ENCODE measurements around the gene PDRG1. TPM values are rescaled to one million over a fixed set of nuclear protein-coding genes. Genes with fewer than 3 reads are reported as not detected.

Gene PDRG1
- total RNA-seq: 1 to 10 TPM; 7.3 to 8.0 TPM
- long read RNA-seq, transcript PDRG1-201 (5 exons, 1,998 nt): major isoform, 16 of 18 reads
- long read RNA-seq, partial matches to known transcripts: 1 of 18 reads
- long read RNA-seq, other reads (novel, unspliced or antisense): 1 of 18 reads

DNA sequence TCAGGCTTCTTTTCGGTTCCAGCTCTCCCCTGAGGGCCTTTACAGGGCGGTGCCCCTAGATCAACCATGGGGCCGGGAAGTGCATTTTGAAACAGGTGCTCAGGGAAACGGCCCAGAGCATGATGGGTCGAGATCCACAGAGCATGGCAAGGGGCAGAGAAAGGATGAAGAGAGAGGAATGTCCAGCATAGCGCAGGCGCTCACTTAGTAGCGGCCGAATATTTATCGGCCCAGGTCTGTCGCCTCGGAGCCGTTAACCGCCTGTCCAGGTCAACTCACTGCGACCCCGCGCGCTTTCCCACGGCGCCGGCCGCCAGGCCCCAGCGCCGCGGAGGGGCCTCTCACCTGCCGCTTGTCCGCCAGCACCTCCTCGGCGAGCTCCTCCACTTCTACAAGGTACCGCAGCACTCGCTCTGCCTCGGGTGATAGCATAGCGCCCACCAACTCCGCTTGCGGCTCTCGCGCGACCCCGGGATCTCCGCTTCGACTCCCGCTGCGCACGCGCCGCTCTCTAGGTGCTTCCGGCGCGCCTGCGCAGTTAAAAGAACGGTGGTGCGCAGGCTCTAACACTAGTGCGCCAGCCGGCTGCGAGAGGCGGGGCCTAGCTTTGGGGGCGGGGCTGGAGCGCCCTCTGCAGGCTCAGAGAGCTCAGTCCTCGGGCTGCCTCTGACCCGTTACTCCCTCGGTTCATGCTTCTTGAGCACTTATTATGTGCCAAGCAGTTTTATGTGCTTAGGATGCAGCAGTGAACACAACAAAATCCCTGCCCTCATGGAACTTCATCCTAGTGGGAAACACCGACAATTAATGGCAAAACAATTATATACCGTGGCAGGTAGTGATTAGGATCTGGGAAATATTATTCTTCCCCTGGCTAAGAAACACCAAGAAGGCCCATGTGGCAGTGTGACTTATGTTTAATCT is at the start of gene PDRG1:
Gene PDRG1 (minus strand): TSS at position 517 of the 924 bp plus-strand sequence. CDS start 85 bp downstream, at position 432.
- DNase-seq (peak; percentile 90 to 97), ATAC-seq (peak; percentile 98)
- intact Hi-C loops (cut with DNase I, micrococcal nuclease): loop anchor here in 1 of 2 donors (2.0 kb wide), 1 partner anchor 99 kb away; no protein-coding TSS in a partner anchor

GRCh38 chr20:31998246-31998645 is 46.4 kb upstream of the PDRG1 start:
- ATAC-seq: no peak
- intact Hi-C loops (cut with DNase I, micrococcal nuclease): no loop called here
- DNase-seq: no peak

DNA sequence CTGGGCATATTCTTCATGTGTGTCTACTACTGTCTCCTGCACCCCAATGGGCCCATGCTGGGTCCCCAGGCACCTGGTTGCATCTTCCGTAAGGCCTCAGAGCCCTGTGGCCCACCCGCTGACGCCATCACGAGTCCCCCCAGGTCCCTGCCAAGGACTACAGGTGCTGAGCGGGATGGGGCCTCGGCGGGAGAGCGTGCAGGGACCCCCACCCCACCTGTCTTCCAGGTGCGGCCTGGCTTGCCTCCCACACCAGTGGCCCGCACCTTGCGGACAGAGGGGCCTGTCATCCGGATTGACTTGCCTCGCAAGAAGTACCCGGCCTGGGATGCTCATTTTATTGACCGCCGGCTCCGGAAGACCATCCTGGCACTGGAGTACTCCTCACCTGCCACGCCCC is 45.1 kb upstream of the PDRG1 start:
- no peak for DNase-seq
- no peak for ATAC-seq
- intact Hi-C loops (cut with DNase I, micrococcal nuclease): no loop called here

GRCh38 chr20:31992086-31992485 is 40.2 kb upstream of the PDRG1 start:
- intact Hi-C loops (cut with DNase I, micrococcal nuclease): no loop called here
- DNase-seq (no peak), ATAC-seq (no peak)

- DNase-seq (no peak), ATAC-seq (no peak)
- intact Hi-C loops (cut with DNase I, micrococcal nuclease): no loop called here
Observed at GRCh38 chr20:31991339-31991705, 39.5 kb upstream of the PDRG1 start.

GRCh38 chr20:31990641-31991338 is 38.9 kb upstream of the PDRG1 start:
- DNase-seq (no peak), ATAC-seq (no peak)
- intact Hi-C loops (cut with DNase I, micrococcal nuclease): no loop called here

- no peak for ATAC-seq
Observed at GRCh38 chr20:31989030-31989645, 37.3 kb upstream of the PDRG1 start.

GRCh38 chr20:31988430-31989015 is 36.7 kb upstream of the PDRG1 start:
- no peak for DNase-seq
- intact Hi-C loops (cut with DNase I, micrococcal nuclease): no loop called here
- ATAC-seq: no peak

More at GRCh38 chr20:31989030-31989645, 37.3 kb upstream of the PDRG1 start:
- no peak for DNase-seq
- intact Hi-C loops (cut with DNase I, micrococcal nuclease): no loop called here

GRCh38 chr20:31987744-31988143 is 35.9 kb upstream of the PDRG1 start:
- intact Hi-C loops (cut with DNase I, micrococcal nuclease): no loop called here
- DNase-seq (no peak), ATAC-seq (no peak)

GRCh38 chr20:31984981-31985471 is 33.2 kb upstream of the PDRG1 start:
- intact Hi-C loops (cut with DNase I, micrococcal nuclease): no loop called here
- DNase-seq (no peak), ATAC-seq (no peak)

DNA sequence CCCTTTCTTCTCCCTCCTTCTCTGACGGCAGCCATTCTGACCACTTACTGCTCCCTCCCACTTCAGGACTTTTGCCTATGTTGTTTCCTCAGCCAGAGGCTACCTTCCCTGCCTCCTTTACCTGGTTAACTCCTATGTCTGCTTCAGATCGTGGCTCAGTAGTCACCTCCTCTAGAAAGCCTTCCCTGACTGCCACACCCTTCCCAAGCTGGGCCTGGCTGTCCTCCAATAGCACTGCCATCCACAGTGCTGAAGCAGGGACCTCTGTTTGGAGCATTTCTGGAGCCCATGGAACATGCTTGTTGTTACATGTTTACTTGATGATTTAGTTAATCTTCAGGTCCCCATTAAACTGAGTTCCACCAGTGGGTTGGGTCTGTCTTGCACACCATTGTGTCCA is 29.9 kb upstream of the PDRG1 start:
- no peak for DNase-seq
- ATAC-seq: no peak
- intact Hi-C loops (cut with DNase I, micrococcal nuclease): no loop called here

DNA sequence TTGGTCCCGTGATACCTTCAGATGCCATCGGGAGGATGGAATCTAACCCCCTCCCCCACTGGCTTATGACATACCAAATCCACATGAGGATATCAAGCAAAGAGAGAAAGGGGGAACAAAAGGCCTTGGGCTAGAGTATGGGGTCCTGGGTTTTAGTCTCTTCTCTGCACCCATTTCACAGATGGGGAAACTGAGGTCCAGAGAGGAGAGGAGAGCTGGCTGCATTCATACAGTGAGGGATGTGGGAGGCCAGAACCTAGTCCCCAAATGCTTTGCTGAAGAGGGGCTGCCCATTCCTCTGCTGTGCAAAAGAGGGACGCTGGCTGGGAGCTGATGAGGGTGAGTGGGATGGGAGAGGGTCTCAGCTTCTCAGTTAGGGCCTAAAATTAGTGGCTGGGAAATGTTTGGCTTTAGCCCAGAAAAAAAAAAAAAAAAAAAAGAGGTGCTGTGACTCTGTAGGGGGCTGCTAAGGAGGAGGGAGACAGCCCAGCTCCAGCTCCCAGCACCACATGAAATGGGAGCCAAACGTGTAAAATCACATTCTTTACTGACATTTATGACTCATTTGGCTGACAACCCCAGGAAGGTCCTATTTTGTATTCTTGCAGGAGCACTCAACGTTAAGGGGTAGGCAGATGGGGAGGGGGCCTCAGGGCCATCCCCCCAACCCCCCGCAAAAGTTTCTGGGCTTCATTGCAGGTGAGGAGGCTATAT is 28.0 kb upstream of the PDRG1 start:
- DNase-seq (no peak), ATAC-seq (no peak)
- intact Hi-C loops (cut with DNase I, micrococcal nuclease): no loop called here

DNA sequence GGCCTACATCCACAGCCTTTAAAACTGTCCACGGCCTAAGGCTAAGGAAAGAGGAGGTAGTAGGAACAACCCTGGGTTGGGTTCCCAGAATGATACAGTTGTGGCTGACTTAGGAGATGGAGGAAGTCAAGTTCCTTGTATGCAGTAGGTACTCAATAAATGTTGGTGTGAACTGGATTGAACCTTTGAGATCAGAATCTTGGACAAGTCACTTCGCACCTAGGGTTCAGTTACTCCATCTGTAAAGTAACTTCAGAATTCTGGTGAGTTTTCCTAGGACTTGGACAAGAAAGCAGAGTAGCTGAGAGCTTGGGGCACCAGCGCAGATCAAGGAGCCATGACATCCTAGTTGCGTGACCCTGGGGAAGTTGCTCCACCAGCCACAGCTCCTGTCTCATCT is 25.2 kb upstream of the PDRG1 start:
- no peak for ATAC-seq
- DNase-seq: no peak
- intact Hi-C loops (cut with DNase I, micrococcal nuclease): no loop called here

- DNase-seq (no peak), ATAC-seq (no peak)
- intact Hi-C loops (cut with DNase I, micrococcal nuclease): no loop called here
Observed at GRCh38 chr20:31975874-31976273, 24.0 kb upstream of the PDRG1 start.

DNA sequence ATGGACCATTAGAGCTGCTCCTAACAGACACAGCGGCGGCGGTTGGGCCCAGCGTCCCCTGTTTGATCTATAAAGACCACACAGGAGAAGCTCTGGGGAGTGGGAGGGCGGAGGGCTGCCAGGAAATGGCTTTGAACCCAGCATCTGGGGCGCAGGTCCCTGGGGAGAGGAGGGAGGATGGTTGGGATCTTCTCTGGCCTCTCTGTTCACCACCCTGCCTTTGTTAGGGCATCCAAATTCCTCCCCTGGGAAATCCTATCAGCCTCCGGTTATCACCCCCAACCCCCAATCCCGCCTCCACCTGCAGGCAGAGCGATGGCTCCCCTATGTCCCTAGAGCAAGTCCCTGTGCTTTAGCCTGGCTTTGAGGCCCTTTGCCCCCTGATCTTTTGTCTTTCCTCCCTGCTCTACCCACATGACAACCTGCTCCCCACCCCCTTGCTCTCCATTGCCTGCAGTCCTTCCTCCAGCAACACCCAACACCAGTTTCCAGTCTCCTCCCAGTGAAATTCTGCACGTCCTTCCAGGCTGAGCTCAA is 23.2 kb upstream of the PDRG1 start:
- intact Hi-C loops (cut with DNase I, micrococcal nuclease): no loop called here
- DNase-seq: no peak
- no peak for ATAC-seq

DNA sequence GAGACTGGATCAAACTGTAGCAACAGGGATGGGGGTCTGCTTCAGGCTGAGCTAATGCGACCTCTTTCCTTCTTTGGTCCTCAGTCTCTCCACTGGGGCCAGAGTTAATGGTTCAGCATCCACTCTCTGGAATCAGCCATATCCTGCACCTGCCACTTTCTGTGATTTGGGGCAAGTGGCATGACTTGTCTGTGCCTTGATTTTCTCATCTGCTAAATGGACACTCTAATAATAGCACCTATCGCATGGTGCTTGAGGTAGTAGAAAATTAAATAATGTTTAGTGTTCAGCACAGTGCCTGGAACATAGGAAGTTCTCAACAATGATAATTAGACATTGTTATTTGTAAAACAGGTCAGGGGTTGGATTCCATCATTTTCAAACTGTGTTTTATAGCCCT is 22.4 kb upstream of the PDRG1 start:
- no peak for DNase-seq
- intact Hi-C loops (cut with DNase I, micrococcal nuclease): no loop called here
- no peak for ATAC-seq

DNA sequence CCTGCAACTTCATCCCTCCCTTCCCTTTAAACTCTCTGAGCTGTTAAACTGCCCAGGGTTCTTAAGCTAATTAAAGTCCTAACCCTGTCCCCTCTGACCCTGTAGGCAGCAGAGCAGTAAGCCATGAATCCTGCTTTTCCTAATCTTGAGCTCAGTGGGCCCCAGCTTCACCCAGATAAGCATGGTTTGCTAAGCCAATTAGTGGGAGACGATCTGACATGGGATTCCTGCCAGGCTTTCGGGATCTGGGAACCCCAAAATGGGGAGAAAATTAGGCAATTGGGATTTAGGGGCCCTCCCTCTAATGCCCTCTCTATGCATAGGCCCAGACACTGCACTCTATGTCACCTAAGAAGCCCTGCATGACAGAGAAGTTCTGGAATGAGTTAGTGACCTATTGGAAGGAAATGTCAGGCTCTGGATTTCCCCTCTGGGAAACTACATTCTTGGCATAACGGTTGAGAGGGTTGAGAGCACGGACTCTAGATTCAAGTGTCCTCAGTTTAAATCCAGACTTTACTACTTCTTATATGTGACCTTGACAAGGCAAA is 20.7 kb upstream of the PDRG1 start:
- no peak for ATAC-seq
- intact Hi-C loops (cut with DNase I, micrococcal nuclease): no loop called here
- no peak for DNase-seq

GRCh38 chr20:31969991-31970390 is 18.1 kb upstream of the PDRG1 start:
- intact Hi-C loops (cut with DNase I, micrococcal nuclease): no loop called here
- no peak for DNase-seq
- ATAC-seq: no peak

All from left colon (tissue), 2 donors.